Stimulated activated CD8-positive, alpha-beta memory T cell treated with anti-CD3 and anti-CD28 coated beads, Interleukin-4, amount 100 ng/mL, for 24 hours (primary cell): ENCODE results near the gene NKX2-8.
"Not testable (repeated sequence)": the region's sequence is repeated elsewhere in the genome, so short reads cannot be mapped to it uniquely, and the experiment has no call there.

Experiments used
- DNase-seq: peaks from one replicate; pipeline ENCODE4 v3.0.0-alpha.2; 2020; ENCODE audit warnings: low read depth

The NKX2-8 gene

GRCh38 chr14:36580141-36580855 is 2.1 kb downstream of the NKX2-8 start:
- DNase-seq: no peak

DNA sequence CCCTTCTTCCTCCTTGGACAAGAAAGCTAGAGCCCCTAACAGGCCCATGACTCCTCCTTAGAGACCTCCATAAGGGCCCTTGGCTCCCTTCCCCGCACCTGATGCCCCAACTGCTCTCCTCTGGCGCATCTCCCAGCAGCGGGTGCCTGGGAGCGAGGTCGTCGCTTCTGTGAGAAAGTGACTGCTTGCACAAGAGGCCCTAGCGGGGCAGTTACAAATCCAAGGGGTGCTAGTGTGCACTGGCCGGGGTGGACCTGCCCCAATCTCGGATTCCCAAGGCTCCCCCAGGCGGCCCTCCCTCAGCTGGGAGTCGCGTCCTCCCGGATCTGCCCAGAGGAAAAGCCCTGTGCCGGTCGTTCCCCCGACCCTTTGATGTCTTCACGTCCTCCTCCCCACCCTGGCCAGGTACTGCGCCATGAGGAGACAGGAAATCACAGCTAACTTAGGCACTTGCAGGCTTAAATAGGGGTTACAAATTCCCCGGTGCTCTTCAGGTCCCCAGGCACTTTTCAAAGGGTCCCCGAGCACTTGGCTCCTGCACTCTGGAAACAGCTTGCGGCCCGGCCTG is 2.8 kb downstream of the NKX2-8 start:
- no peak for DNase-seq

DNA sequence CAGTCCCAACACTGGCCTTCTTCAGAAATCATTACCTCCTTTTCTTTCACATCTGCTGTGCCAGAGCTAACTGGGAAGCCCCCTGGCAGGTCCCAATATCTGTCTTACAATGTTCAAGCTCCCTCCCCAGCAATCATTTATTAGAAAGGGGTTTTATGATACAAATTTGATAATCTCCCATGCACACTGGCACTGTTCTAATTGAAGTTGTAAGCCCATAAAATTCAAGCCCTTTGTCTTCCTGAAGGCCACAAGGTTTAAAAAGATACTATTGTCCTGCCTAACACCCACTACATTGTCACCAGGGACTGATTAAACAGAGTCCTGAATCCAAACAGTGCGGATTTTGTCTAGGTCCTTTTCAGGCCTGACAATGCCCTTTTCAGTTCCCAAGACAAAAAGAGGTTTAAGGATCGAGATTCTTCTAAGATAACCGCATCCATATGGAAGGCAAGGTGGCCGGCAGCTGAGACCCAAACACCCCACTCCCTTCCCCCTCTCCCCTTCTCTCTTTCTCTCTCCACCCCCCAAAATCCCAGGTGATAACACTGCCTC is 3.3 kb downstream of the NKX2-8 start:
- no peak for DNase-seq

GRCh38 chr14:36570065-36570464 is 12.3 kb downstream of the NKX2-8 start:
- DNase-seq: no peak

- DNase-seq: peak; percentile 15
Observed at GRCh38 chr14:36556811-36557433, 25.5 kb downstream of the NKX2-8 start.

GRCh38 chr14:36555998-36556743 is 26.2 kb downstream of the NKX2-8 start:
- DNase-seq: no peak

DNA sequence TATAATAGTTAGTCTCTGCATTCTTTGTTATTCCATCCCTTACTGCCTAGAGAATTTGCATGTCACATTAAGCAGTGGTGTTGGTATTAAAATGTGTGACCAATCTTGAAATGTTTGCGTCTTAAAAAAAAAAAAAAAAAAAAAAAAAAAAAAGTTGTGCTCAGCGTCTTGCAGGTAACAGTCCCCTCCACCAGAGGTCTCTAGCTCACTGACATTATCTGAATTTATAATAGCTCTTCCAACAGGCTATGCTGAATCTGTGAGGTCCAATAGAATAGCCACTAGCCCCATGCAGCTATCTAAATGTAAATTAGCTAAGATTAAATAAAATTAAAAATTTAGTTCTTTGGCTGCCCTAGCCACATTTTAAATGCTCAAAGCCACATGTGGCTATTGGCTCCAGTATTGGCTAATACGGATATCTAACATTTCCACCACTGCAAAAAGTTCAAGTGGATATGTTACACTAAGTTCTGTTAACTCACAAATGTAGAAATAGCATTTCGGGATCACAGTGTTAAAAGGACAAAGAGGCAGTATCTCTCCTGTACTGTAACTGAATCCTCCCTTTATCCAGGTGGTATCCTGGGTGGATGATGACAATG is 28.7 kb downstream of the NKX2-8 start:
- no peak for DNase-seq

DNA sequence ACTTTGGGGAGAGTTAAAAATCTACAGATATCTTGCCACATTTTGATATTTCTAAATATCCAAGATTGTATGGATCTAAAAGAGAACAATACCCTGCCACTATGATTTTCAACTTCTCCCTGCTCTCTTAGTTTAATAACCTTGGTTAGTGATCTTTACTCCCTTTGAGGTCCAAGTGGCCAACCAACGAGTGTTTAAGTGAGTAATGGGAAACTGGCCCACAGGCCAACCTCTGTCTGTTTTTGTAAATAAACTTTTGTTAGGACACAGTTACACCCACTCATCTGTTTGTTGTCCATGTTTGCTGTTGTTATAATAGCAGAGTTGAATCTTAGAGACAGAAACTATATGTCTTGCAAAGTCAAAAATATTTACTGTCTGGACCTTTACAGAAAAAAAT is 31.5 kb downstream of the NKX2-8 start:
- no peak for DNase-seq

GRCh38 chr14:36544280-36544679 is 38.1 kb downstream of the NKX2-8 start:
- DNase-seq: not testable (repeated sequence)

DNA sequence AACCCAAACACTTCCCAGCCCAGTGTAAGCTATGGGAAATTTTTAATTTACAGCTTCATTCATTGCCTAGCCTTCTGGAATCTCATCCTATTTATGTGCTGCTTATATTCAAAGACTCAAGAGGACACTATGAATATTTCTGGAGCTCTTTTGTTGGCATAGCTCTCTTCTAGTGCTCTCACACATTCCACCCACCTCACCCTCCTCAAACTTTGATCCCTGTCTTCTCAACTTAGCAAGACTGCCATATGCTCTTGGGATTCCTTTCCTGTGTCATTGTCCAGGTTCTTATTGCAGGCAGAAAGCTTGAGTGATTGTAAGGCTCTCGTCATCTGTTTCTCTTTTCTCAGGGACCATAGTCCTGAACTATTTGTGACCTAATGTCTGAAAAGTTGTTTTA is 44.4 kb downstream of the NKX2-8 start:
- DNase-seq: no peak
